Measurements from ENCODE around the gene ARHGAP21. TPM values are rescaled to one million over a fixed set of nuclear protein-coding genes. Genes with fewer than 3 reads are reported as not detected.
A peak's percentile ranks its signal among the peaks of the same experiment; 100 is the strongest.

Gene ARHGAP21
- total RNA-seq (23.7 and 25.5 TPM in 2 replicates), polyA plus RNA-seq (4.5 and 5.3 TPM in 2 replicates), polyA minus RNA-seq (6.9 and 8.5 TPM in 2 replicates)
- 15.3 TPM for total RNA-seq (2013)

DNA sequence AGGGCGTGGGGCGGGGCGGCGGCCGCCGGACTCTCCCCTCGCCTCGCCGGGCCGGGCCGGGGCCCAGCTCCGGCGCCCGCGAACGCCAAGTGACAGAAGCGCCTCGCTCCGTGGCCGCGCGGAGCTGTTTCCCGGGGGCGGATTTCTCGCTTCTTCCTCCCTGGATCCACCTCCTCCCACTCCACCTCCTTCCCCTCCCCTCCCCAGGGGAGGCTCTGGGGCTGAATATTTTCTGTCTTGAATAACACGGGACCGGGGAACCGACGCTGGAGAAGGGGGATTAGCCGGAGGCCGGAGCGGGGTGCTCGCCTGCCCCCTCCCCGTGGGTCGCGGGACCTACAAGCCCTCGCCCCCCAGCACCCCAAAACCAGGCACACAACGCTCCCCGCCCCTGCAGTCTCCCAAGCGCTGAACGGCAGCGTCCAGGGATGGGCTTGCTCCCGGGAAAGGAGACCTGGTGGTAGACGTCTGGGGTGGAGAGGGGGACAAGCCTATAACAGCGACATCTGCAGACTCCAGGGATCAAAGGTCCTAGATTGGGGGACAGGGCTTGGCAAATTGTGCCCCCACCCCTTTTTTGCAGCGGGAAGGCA is at the start of gene ARHGAP21:
TSS of gene ARHGAP21 (minus strand) at position 100 of the 593 bp plus-strand sequence. CDS start 1,988 bp downstream, outside the sequence.
- H3K4me3 ChIP-seq (ENCODE audit: control extremely low read depth in 1 of 5, extremely low read depth in 1 of 5, insufficient read depth in 1 of 5, low read depth in 2 of 5, low read length in 4 of 5): peak within 1 kb of the TSS; percentile 60 to 90 (median 86)
- intact Hi-C loops (cut with micrococcal nuclease): loop anchor here (1.0 to 10.0 kb wide), 5 partner anchors 81 to 1289 kb away; partner anchors contain the start of genes ENKUR, OTUD1 and THNSL1
- H3K4me3 Mint-ChIP-seq: peak within 1 kb of the TSS; percentile 96
- H3K36me3 ChIP-seq (replicated peaks in 1 of 2; ENCODE audit: control extremely low read depth in 1 of 2, control insufficient read depth in 1 of 2, extremely low read depth in 1 of 2, insufficient read depth in 2 of 2, low read length in 1 of 2): no peaks in the 10 kb centered on the region
- peaks cover 18 to 27% of the 10 kb centered on the region in 2 donors for H3K4me1 ChIP-seq (ENCODE audit: control insufficient read depth in 2 of 2, insufficient read depth in 2 of 2, low read length in 2 of 2)
- ChIA-PET CTCF (interaction anchor here (1.2 kb wide), 1 partner anchor 360 kb away, joined by 3 read pairs; no protein-coding TSS in a partner anchor), POLR2A (interaction anchor here (0.7 to 1.3 kb wide), 2 partner anchors 228 to 293 kb away, joined by 3 read pairs; partner anchors contain the start of genes PRTFDC1 and THNSL1)
- no peaks in the 10 kb centered on the region for H3K9me3 Mint-ChIP-seq (ENCODE audit: insufficient read depth)
- no peaks in the 10 kb centered on the region for H3K9me3 ChIP-seq (ENCODE audit: control extremely low read depth in 1 of 3, control insufficient read depth in 2 of 3, insufficient read depth in 1 of 3, low read length in 2 of 3)
- peaks cover 28% of the 10 kb centered on the region for H3K4me1 Mint-ChIP-seq
- peak; percentile 65 for DNase-seq
- peak within 1 kb of the TSS; percentile 92 for H3K4me2 ChIP-seq (replicated peaks; ENCODE audit: low read depth, low read length, poor library complexity, severe bottlenecking)
- TF ChIP-seq EZH2 (IDR thresholded peaks at IDR 0.05; ENCODE audit: borderline replicate concordance, insufficient read depth, low read depth, low read length, poor library complexity, severe bottlenecking) (no peak), CTCF (IDR thresholded peaks at IDR 0.05) (no peak)
- no peaks in the 10 kb centered on the region for H4K20me1 ChIP-seq (ENCODE audit: control insufficient read depth, insufficient read depth, low read length, poor library complexity, severe bottlenecking)
- peak within 1 kb of the TSS; percentile 83 for H2AFZ ChIP-seq (ENCODE audit: insufficient read depth, low read depth, low read length, poor library complexity, severe bottlenecking)
- no peaks in the 10 kb centered on the region for H3K79me2 ChIP-seq (ENCODE audit: control insufficient read depth, insufficient read depth, low read length)
- H3K27ac ChIP-seq (ENCODE audit: low read length in 2 of 2): peak within 1 kb of the TSS; percentile 54 to 69
- peak; percentile 21 for ATAC-seq (ENCODE audit: low read depth)
- peaks cover 0 to 10% (median 0%) of the 10 kb centered on the region in 4 experiments for H3K27me3 ChIP-seq (replicated peaks in 1 of 4; ENCODE audit: control extremely low read depth in 1 of 4, control insufficient read depth in 3 of 4, insufficient read depth in 4 of 4, low read length in 3 of 4)
- H3K9ac ChIP-seq (ENCODE audit: low read length): peak within 1 kb of the TSS; percentile 75
- H3K27ac Mint-ChIP-seq: peak within 1 kb of the TSS; percentile 94
- under 1% methylated on average over 39 of the region's 46 CpGs for WGBS (ENCODE audit: insufficient coverage)
- no peaks in the 10 kb centered on the region for H3K27me3 Mint-ChIP-seq

Measured in B cell (primary cell).